MM.1S (cell line): ENCODE results near the gene FLYWCH1.

Experiments
- DNase-seq: peaks from one replicate; pipeline ENCODE4 v3.0.0-alpha.2; 2015
- H2AFZ ChIP-seq: fragments of 300-600 bp; sonication (generic); 2 replicates; pipeline ENCODE4 v1.6.0; 2016; ENCODE audit warnings: antibody characterized with exemption, low read length
- H3F3A ChIP-seq: fragments of 300-600 bp; sonication (generic); 2 replicates; pipeline ENCODE4 v1.6.1; 2016; ENCODE audit warnings: mild to moderate bottlenecking, antibody characterized with exemption, low read length, moderate library complexity, mixed read lengths; ENCODE audit not compliant: insufficient read depth
- H3K27ac ChIP-seq: fragments of 300-600 bp; sonication (generic); 2 replicates; pipeline ENCODE4 v1.5.1; 2016; ENCODE audit warnings: mild to moderate bottlenecking, low read length
- H3K27me3 ChIP-seq: fragments of 300-600 bp; sonication (generic); replicated peaks from 2 replicates; pipeline ENCODE4 v1.6.0; 2016; ENCODE audit warnings: low read length; ENCODE audit not compliant: insufficient read depth
- H3K36me3 ChIP-seq: fragments of 300-600 bp; sonication (generic); replicated peaks from 2 replicates; pipeline ENCODE4 v1.6.1; 2016; ENCODE audit warnings: mild to moderate bottlenecking, low read length, mixed read lengths; ENCODE audit not compliant: insufficient read depth
- H3K4me1 ChIP-seq: fragments of 300-600 bp; sonication (generic); 2 replicates; pipeline ENCODE4 v1.6.1; 2016; ENCODE audit warnings: low read length, mixed read lengths
- H3K4me2 ChIP-seq: fragments of 300-600 bp; sonication (generic); 2 replicates; pipeline ENCODE4 v1.6.0; 2016; ENCODE audit warnings: low read depth, low read length
- H3K4me3 ChIP-seq: fragments of 300-600 bp; sonication (generic); 2 replicates; pipeline ENCODE4 v1.5.1; 2016; ENCODE audit warnings: low read length, mixed read lengths
- H3K79me2 ChIP-seq: fragments of 300-600 bp; sonication (generic); 2 replicates; pipeline ENCODE4 v1.6.1; 2016; ENCODE audit warnings: mixed run types, low read length, mixed read lengths
- H3K9ac ChIP-seq: fragments of 300-600 bp; sonication (generic); 2 replicates; pipeline ENCODE4 v1.6.1; 2016; ENCODE audit warnings: low read length, mixed read lengths
- H3K9me2 ChIP-seq: fragments of 300-600 bp; sonication (generic); replicated peaks from 2 replicates; pipeline ENCODE4 v1.6.1; 2016; ENCODE audit warnings: mild to moderate bottlenecking, low read length, mixed read lengths; ENCODE audit not compliant: insufficient read depth
- H3K9me3 ChIP-seq: fragments of 300-600 bp; sonication (generic); replicated peaks from 2 replicates; pipeline ENCODE4 v1.6.1; 2016; ENCODE audit warnings: mild to moderate bottlenecking, low read length, mixed read lengths; ENCODE audit not compliant: insufficient read depth
- H4K20me1 ChIP-seq: fragments of 300-600 bp; sonication (generic); 2 replicates; pipeline ENCODE4 v1.6.1; 2016; ENCODE audit warnings: mild to moderate bottlenecking, low read length, moderate library complexity, mixed read lengths; ENCODE audit not compliant: insufficient read depth
- CTCF ChIP-seq: fragments of 300-600 bp; sonication (generic); IDR thresholded peaks from 2 replicates; pipeline ENCODE4 v1.5.1; 2016; ENCODE audit warnings: antibody characterized with exemption, low read length, mixed read lengths
- EZH2 ChIP-seq: fragments of 300-600 bp; sonication (generic); optimal IDR thresholded peaks from 2 replicates; pipeline ENCODE3; 2017; ENCODE audit warnings: low read depth, mild to moderate bottlenecking, antibody characterized with exemption, low read length, mixed read lengths
- EZH2phosphoT487 ChIP-seq: fragments of 300-600 bp; sonication (generic); IDR thresholded peaks from 2 replicates; pipeline ENCODE4 v1.6.1; 2018; ENCODE audit warnings: antibody characterized with exemption, low read length

FLYWCH1 gene

DNA sequence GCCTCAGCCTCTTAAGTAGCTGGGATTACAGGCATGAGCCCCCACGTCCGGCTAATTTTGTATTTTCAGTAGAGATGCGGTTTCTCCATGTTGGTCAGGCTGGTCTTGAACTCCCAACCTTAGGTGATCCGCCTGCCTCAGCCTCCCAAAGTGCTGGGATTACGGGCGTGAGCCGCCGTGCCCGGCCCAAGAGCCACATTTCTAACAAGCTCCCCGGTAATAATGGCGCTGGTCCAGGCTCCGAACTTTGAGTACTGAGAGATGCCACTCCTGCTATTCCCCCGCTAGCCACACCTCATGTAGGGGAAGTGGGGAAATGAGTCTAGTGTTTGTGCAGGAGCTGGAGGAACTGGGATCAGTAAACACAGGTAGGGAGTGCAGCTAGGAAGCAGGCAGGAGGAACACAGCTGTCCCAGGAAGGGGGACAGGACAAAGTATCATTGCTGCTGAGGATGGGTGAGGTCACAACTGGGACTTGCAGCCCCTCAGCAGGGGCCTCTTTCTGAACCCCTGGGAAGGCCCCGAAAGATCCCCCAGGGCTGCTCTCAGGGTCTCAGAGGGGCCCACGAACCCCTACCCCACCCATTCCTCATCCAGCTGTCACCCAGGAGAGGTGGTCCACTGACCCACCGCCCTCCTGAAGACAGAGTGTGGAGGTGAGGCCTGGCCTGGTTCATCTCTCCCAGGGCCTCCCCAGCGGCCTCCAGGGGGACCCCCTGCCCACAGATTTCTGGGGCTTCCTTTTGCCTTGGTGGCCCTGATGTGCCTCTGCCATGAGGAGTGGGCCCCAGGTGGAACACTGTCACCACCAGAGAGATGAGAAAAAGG, 48.7 kb downstream of the FLYWCH1 start:
- peaks cover 39% of the 10 kb centered on the region for H3K27me3 ChIP-seq
- no peaks in the 10 kb centered on the region for H3K79me2 ChIP-seq
- no peak overlapping the region for H2AFZ ChIP-seq
- no peak overlapping the region for H3K27ac ChIP-seq
- no peak for DNase-seq
- TF ChIP-seq CTCF (no peak), EZH2 (no peak), EZH2phosphoT487 (no peak)
- no peaks in the 10 kb centered on the region for H3K36me3 ChIP-seq
- no peaks in the 10 kb centered on the region; the same call in 1 of the 2 replicates for H3F3A ChIP-seq
- no peaks in the 10 kb centered on the region for H4K20me1 ChIP-seq
- H3K9me2 ChIP-seq: no peaks in the 10 kb centered on the region
- 0 out of 2 replicates have a peak, but pooled peaks cover 6% of the 10 kb centered on the region for H3K4me1 ChIP-seq
- no peak overlapping the region for H3K4me3 ChIP-seq
- H3K9ac ChIP-seq: no peak overlapping the region
- no peak overlapping the region for H3K4me2 ChIP-seq
- no peaks in the 10 kb centered on the region for H3K9me3 ChIP-seq

- H3K4me3 ChIP-seq: no peak overlapping the region
- peaks cover 39% of the 10 kb centered on the region for H3K27me3 ChIP-seq
- H3K4me2 ChIP-seq: no peak overlapping the region
- no peaks in the 10 kb centered on the region for H3K9me3 ChIP-seq
- no peaks in the 10 kb centered on the region for H3K9me2 ChIP-seq
- H3K79me2 ChIP-seq: no peaks in the 10 kb centered on the region
- H3K9ac ChIP-seq: no peak overlapping the region
- H4K20me1 ChIP-seq: no peaks in the 10 kb centered on the region
- H3F3A ChIP-seq: peaks cover 6% of the 10 kb centered on the region; the same call in 1 of the 2 replicates
- DNase-seq: no peak
- H2AFZ ChIP-seq: no peak overlapping the region
- TF ChIP-seq EZH2: no peak
- no peak for TF ChIP-seq EZH2phosphoT487
- no peak for TF ChIP-seq CTCF
- H3K36me3 ChIP-seq: no peaks in the 10 kb centered on the region
- H3K27ac ChIP-seq: no peak overlapping the region
- peaks cover 12% of the 10 kb centered on the region for H3K4me1 ChIP-seq
Observed at GRCh38 chr16:2962334-2963073, 50.8 kb downstream of the FLYWCH1 start.

DNA sequence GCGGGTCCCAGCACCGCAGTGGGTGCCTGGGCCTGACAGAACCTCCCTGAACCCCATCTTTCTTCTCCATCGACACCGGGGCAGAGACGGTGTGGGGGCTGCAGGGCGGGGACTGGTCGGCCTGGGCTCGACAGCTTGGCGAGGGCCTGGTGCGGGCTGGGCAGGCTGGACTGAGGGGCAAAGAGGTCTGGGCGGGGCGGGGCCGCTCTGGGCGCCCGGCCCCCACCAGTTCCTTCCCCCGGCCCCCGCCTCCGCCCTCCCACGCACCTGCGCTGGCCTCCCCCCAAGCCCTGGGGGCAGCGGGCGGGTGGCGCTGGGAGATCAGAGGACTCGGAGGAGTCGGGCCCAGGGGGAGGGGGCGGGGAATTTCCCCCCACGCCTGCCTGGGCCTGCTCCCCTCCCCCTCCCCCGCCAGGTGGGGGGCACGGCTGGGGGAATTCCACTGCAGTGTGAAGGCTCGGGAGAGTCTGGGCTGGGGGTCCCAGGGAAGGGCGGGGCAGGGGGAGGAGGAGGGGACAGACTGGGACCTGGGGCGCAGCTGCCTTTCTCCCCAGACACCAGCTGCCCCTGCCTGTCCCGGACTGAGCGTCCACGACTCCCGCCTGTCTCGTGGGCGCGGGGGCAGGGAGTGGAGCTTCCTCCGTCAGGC, 51.5 kb downstream of the FLYWCH1 start:
- Histone ChIP-seq H3K27me3 (peaks cover 39% of the 10 kb centered on the region), H3K4me2 (peak overlapping the region; percentile 97; the same call in 1 of the 2 replicates), H3F3A (peaks cover 6% of the 10 kb centered on the region; the same call in 1 of the 2 replicates), H3K9me2 (no peaks in the 10 kb centered on the region), H4K20me1 (no peaks in the 10 kb centered on the region), H3K27ac (no peak overlapping the region), H3K79me2 (no peaks in the 10 kb centered on the region), H2AFZ (no peak overlapping the region), H3K36me3 (no peaks in the 10 kb centered on the region), H3K4me1 (peaks cover 14% of the 10 kb centered on the region), H3K9ac (no peak overlapping the region), H3K4me3 (peak overlapping the region; percentile 50; the same call in 1 of the 2 replicates), H3K9me3 (no peaks in the 10 kb centered on the region)
- TF ChIP-seq CTCF (no peak), EZH2phosphoT487 (no peak), EZH2 (no peak)
- DNase-seq: no peak
